Measurements from ENCODE around the gene NCKAP1.
"Not testable (repeated sequence)": the region's sequence is repeated elsewhere in the genome, so short reads cannot be mapped to it uniquely, and the experiment has no call there.

DNA sequence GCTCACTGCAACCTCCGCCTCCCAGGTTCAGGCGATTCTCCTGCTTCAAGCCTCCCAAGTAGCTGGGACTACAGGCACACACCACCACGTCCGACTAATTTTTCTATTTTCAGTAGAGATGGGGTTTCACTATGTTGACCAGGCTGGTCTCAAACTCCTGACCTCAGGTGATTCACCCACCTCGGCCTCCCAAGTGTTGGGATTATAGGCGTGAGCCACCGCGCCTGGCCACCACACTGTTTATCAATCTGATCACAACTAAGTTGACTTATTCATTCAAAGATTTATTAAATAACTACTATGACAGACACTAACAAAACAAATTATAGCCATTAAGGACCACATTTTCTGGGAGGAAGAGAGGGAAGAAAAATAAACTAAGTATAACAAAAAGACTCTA, 71.9 kb downstream of the NCKAP1 start:
- TF ChIP-seq, protein P1, sequence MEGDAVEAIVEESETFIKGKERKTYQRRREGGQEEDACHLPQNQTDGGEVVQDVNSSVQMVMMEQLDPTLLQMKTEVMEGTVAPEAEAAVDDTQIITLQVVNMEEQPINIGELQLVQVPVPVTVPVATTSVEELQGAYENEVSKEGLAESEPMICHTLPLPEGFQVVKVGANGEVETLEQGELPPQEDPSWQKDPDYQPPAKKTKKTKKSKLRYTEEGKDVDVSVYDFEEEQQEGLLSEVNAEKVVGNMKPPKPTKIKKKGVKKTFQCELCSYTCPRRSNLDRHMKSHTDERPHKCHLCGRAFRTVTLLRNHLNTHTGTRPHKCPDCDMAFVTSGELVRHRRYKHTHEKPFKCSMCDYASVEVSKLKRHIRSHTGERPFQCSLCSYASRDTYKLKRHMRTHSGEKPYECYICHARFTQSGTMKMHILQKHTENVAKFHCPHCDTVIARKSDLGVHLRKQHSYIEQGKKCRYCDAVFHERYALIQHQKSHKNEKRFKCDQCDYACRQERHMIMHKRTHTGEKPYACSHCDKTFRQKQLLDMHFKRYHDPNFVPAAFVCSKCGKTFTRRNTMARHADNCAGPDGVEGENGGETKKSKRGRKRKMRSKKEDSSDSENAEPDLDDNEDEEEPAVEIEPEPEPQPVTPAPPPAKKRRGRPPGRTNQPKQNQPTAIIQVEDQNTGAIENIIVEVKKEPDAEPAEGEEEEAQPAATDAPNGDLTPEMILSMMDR (IDR thresholded peaks at IDR 0.05; ENCODE audit: poor library complexity) = not testable (repeated sequence)
- TF ChIP-seq EZH2 (IDR thresholded peaks at IDR 0.05; ENCODE audit: borderline replicate concordance); EZH2phosphoT487 (IDR thresholded peaks at IDR 0.05; ENCODE audit: low read depth, severe bottlenecking, unreplicated experiment): not testable (repeated sequence)
